Vagina (tissue), 2 donors: ENCODE results near the gene ZNF839. TPM values are rescaled to one million over a fixed set of nuclear protein-coding genes. Genes with fewer than 3 reads are reported as not detected.
"Not testable (repeated sequence)": the region's sequence is repeated elsewhere in the genome, so short reads cannot be mapped to it uniquely, and the experiment has no call there.

ENCODE experiments used
- DNase-seq, 2 donors: peaks; one replicate each; pipeline ENCODE4 v3.0.0-alpha.2; 2017; ENCODE audit errors: extremely low spot score in 2 of 2
- H3K27ac ChIP-seq: fragments of 200-600 bp; sonication (generic); one replicate; pipeline ENCODE4 v1.5.1; 2019
- H3K27me3 ChIP-seq: fragments of 200-600 bp; sonication (generic); one replicate; pipeline ENCODE4 v1.5.1; 2019
- H3K36me3 ChIP-seq, 2 donors: fragments of 200-600 bp; sonication (generic); one replicate each; pipeline ENCODE4 v1.5.1; 2017 to 2019
- H3K4me1 ChIP-seq: fragments of 200-600 bp; sonication (generic); one replicate; pipeline ENCODE4 v1.5.1; 2019
- H3K4me3 ChIP-seq, 2 donors: fragments of 200-600 bp; sonication (generic); 1 replicate in 1 of 2; 2 replicates in 1 of 2; pipeline ENCODE4 v1.5.1; 2016 to 2019
- H3K9me3 ChIP-seq: fragments of 200-600 bp; sonication (generic); one replicate; pipeline ENCODE4 v1.5.1; 2019
- CTCF ChIP-seq, 3 experiments: fragments of 450-650 bp in 2 of 3; fragments of 200-600 bp in 1 of 3; sonication (generic) in 1 of 3; IDR thresholded peaks; one replicate each; pipeline ENCODE4 v1.5.1; 2017 to 2019; ENCODE audit warnings: antibody characterized with exemption in 3 of 3, mild to moderate bottlenecking in 2 of 3, moderate library complexity in 2 of 3
- POLR2A ChIP-seq, 2 donors: fragments of 450-650 bp; IDR thresholded peaks; one replicate each; pipeline ENCODE4 v1.6.1; 2017; ENCODE audit warnings: antibody characterized with exemption in 2 of 2, mild to moderate bottlenecking in 2 of 2, moderate library complexity in 2 of 2
- POLR2AphosphoS5 ChIP-seq, 2 donors: sonication (generic); formaldehyde crosslinking; IDR thresholded peaks; one replicate each; pipeline ENCODE4 v1.9.0; 2017; ENCODE audit warnings: antibody characterized with exemption in 2 of 2, mild to moderate bottlenecking in 2 of 2, low read depth in 1 of 2; ENCODE audit not compliant: insufficient read depth in 1 of 2
- intact Hi-C: fragments of 100-400 bp; cut with DNase I; formaldehyde crosslinking; loops from one replicate; pipeline ENCODE4 v1.15.1; 2023
- total RNA-seq: library from RNA; depleted of rRNA; stranded (reverse); fragments of >200 nt; gene quantifications from one replicate; pipeline ENCODE4 v1.2.3, GENCODE V29; 2016

ZNF839 gene
- total RNA-seq, 1 donor from 2014 or later = 4.4 TPM

GRCh38 chr14:102348376-102348775, 28.8 kb downstream of the ZNF839 start:
- H3K4me3 ChIP-seq = no peak overlapping the region
- no peak for DNase-seq
- no peaks in the 10 kb centered on the region for H3K9me3 ChIP-seq
- peaks cover 0 to 70% of the 10 kb centered on the region in 2 donors for H3K36me3 ChIP-seq
- intact Hi-C loops = no loop called here
- H3K27ac ChIP-seq = no peak overlapping the region
- H3K4me1 ChIP-seq = no peaks in the 10 kb centered on the region
- TF ChIP-seq CTCF (IDR thresholded peaks at IDR 0.05) (no peak), POLR2AphosphoS5 (IDR thresholded peaks at IDR 0.05; ENCODE audit: insufficient read depth in 1 of 2, low read depth in 1 of 2) (no peak), POLR2A (IDR thresholded peaks at IDR 0.05) (no peak)
- H3K27me3 ChIP-seq = no peaks in the 10 kb centered on the region

GRCh38 chr14:102351023-102351422, 31.5 kb downstream of the ZNF839 start:
- TF ChIP-seq CTCF (IDR thresholded peaks at IDR 0.05) = no peak
- no peak for TF ChIP-seq POLR2A (IDR thresholded peaks at IDR 0.05)
- no peak for TF ChIP-seq POLR2AphosphoS5 (IDR thresholded peaks at IDR 0.05; ENCODE audit: insufficient read depth in 1 of 2, low read depth in 1 of 2)
- no peaks in the 10 kb centered on the region for H3K9me3 ChIP-seq
- H3K36me3 ChIP-seq = peaks cover 0 to 71% of the 10 kb centered on the region in 2 donors
- intact Hi-C loops = no loop called here
- no peaks in the 10 kb centered on the region for H3K4me1 ChIP-seq
- no peaks in the 10 kb centered on the region for H3K27me3 ChIP-seq
- no peak overlapping the region for H3K4me3 ChIP-seq
- DNase-seq = no peak
- H3K27ac ChIP-seq = no peak overlapping the region

GRCh38 chr14:102351593-102351992, 32.0 kb downstream of the ZNF839 start:
- H3K9me3 ChIP-seq, H3K4me3 ChIP-seq, H3K27me3 ChIP-seq, H3K27ac ChIP-seq, DNase-seq, H3K4me1 ChIP-seq, intact Hi-C loops: not testable (repeated sequence)
- H3K36me3 ChIP-seq = peaks cover 0 to 68% of the 10 kb centered on the region in 2 donors

- H3K36me3 ChIP-seq = peaks cover 0 to 73% of the 10 kb centered on the region in 2 donors
- intact Hi-C loops = no loop called here
- no peaks in the 10 kb centered on the region for H3K4me1 ChIP-seq
- DNase-seq = no peak
- no peak for TF ChIP-seq POLR2AphosphoS5 (IDR thresholded peaks at IDR 0.05; ENCODE audit: insufficient read depth in 1 of 2, low read depth in 1 of 2)
- TF ChIP-seq POLR2A (IDR thresholded peaks at IDR 0.05) = no peak
- TF ChIP-seq CTCF (IDR thresholded peaks at IDR 0.05) = no peak
- no peaks in the 10 kb centered on the region for H3K9me3 ChIP-seq
- no peak overlapping the region for H3K27ac ChIP-seq
- no peaks in the 10 kb centered on the region for H3K27me3 ChIP-seq
- no peak overlapping the region for H3K4me3 ChIP-seq
These were observed 32.7 kb downstream of the ZNF839 start for GRCh38 chr14:102352213-102352612.

GRCh38 chr14:102353126-102353619, 33.6 kb downstream of the ZNF839 start:
- no peak for DNase-seq
- Histone ChIP-seq H3K4me3 (no peak overlapping the region), H3K36me3 (peaks cover 0 to 76% of the 10 kb centered on the region in 2 donors), H3K27ac (no peak overlapping the region), H3K27me3 (no peaks in the 10 kb centered on the region), H3K9me3 (no peaks in the 10 kb centered on the region), H3K4me1 (no peaks in the 10 kb centered on the region)
- intact Hi-C loops = no loop called here
- no peak for TF ChIP-seq POLR2AphosphoS5 (IDR thresholded peaks at IDR 0.05; ENCODE audit: insufficient read depth in 1 of 2, low read depth in 1 of 2)
- TF ChIP-seq CTCF (IDR thresholded peaks at IDR 0.05) = no peak
- TF ChIP-seq POLR2A (IDR thresholded peaks at IDR 0.05) = no peak
